ENCODE measurements around the gene KDM4B. TPM values are rescaled to one million over a fixed set of nuclear protein-coding genes. Genes with fewer than 3 reads are reported as not detected.
A peak's percentile ranks its signal among the peaks of the same experiment; 100 is the strongest.

KDM4B gene
- total RNA-seq, 2 donors from 2014 or later: 27.8 to 38.5 TPM

DNA sequence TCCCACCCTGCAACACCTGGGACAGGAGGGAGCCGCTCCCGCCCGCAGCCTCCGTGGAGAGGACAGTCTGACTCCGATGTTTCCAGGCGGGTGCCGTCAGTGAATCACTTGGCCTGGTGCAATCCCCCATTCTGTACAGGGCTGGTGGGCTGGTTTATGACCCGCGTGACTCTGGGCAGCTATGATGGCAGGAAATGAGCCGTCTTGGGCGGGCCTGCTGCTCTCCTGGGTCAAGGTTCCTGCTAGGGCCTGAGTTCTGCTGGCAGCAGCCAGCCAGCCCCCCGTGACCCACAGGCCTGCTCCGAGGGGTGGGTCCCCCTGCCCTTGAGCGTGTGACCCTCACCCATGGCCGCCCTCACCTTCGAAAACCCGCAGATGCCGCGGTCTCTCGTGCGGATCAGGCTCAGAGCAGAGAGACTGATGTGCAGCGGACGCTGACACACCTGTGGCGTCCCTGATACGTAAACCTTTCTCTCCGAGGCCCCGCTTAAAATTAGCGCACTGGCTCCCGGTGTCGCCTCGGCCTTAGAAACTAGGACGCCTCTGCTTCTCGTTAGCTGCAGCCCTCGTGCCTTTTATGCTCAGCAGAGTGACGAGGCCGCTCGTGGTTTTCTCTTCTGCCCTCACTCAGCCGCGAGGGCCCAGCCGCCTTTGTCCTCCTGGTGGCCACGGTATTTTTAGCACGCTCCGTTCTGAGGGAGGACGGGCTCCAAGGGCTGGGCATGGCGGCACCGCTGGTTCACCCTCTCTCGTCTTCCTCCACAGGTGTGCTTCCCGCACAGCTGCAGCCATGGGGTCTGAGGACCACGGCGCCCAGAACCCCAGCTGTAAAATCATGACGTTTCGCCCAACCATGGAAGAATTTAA, 63.4 kb downstream of the KDM4B start:
- TF ChIP-seq CTCF (conservative IDR thresholded peaks at IDR 0.05): peak; percentile 38
- no peaks in the 10 kb centered on the region for H3K9me3 ChIP-seq (ENCODE audit: control insufficient read depth, low read length)
- Mint-ChIP-seq H3K36me3 (ENCODE audit: low read depth) (peaks cover 19% of the 10 kb centered on the region), H3K27ac (no peak overlapping the region), H3K27me3 (ENCODE audit: insufficient read depth) (no peaks in the 10 kb centered on the region), H3K4me1 (no peaks in the 10 kb centered on the region), H3K9me3 (no peaks in the 10 kb centered on the region), H3K4me3 (no peak overlapping the region)
- H3K27ac ChIP-seq (ENCODE audit: low read depth, low read length): no peak overlapping the region
- H3K36me3 ChIP-seq (ENCODE audit: control insufficient read depth, insufficient read depth, low read length): peaks cover 23% of the 10 kb centered on the region
- no peak overlapping the region for H3K9ac ChIP-seq (ENCODE audit: extremely low read depth, low read length, poor library complexity, severe bottlenecking)
- 95 to 97% methylated on average over 42 to 52 of the region's 52 CpGs for WGBS, 2 experiments (ENCODE audit: insufficient coverage in 1 of 2, insufficient read length in 1 of 2)
- H3K4me3 ChIP-seq (ENCODE audit: low read length): no peak overlapping the region
- no peaks in the 10 kb centered on the region for H3K27me3 ChIP-seq (ENCODE audit: control insufficient read depth, insufficient read depth, low read length, poor library complexity, severe bottlenecking)
- no peaks in the 10 kb centered on the region for H3K4me1 ChIP-seq (ENCODE audit: control insufficient read depth, insufficient read depth, low read length)
- DNase-seq: no peak

GRCh38 chr19:5035105-5035761, 66.3 kb downstream of the KDM4B start:
- H3K36me3 ChIP-seq (ENCODE audit: control insufficient read depth, insufficient read depth, low read length): peaks cover 34% of the 10 kb centered on the region
- Mint-ChIP-seq H3K36me3 (ENCODE audit: low read depth) (peaks cover 13% of the 10 kb centered on the region), H3K27ac (peak overlapping the region; percentile 61)

More at GRCh38 chr19:5035105-5035761, 66.3 kb downstream of the KDM4B start:
- Histone ChIP-seq H3K9ac (ENCODE audit: extremely low read depth, low read length, poor library complexity, severe bottlenecking) (no peak overlapping the region), H3K27me3 (ENCODE audit: control insufficient read depth, insufficient read depth, low read length, poor library complexity, severe bottlenecking) (no peaks in the 10 kb centered on the region), H3K4me3 (ENCODE audit: low read length) (no peak overlapping the region), H3K9me3 (ENCODE audit: control insufficient read depth, low read length) (no peaks in the 10 kb centered on the region), H3K27ac (ENCODE audit: low read depth, low read length) (no peak overlapping the region), H3K4me1 (ENCODE audit: control insufficient read depth, insufficient read depth, low read length) (no peaks in the 10 kb centered on the region)
- no peak overlapping the region for H3K4me3 Mint-ChIP-seq
- no peak for TF ChIP-seq CTCF (conservative IDR thresholded peaks at IDR 0.05)
- WGBS, 2 experiments (ENCODE audit: insufficient coverage in 1 of 2, insufficient read length in 1 of 2): 87 to 89% methylated on average over 11 to 29 of the region's 29 CpGs
- DNase-seq: no peak
- no peaks in the 10 kb centered on the region for H3K27me3 Mint-ChIP-seq (ENCODE audit: insufficient read depth)
- no peaks in the 10 kb centered on the region for H3K4me1 Mint-ChIP-seq
- H3K9me3 Mint-ChIP-seq: no peaks in the 10 kb centered on the region
